NCI-H128 (cell line): ENCODE results near the gene ARHGAP24.
"Not testable (repeated sequence)": the region's sequence is repeated elsewhere in the genome, so short reads cannot be mapped to it uniquely, and the experiment has no call there.

Source experiments
- DNase-seq: peaks from one replicate; lab custom pipeline; 2025; ENCODE audit not compliant: unreplicated experiment; lab: John Stamatoyannopoulos, UW

ARHGAP24 gene

GRCh38 chr4:85515701-85516100, 40.8 kb downstream of the ARHGAP24 start:
- no peak for DNase-seq

- DNase-seq: not testable (repeated sequence)
Measured at GRCh38 chr4:85518526-85518925, 43.6 kb downstream of the ARHGAP24 start.

GRCh38 chr4:85520765-85521749, 46.1 kb downstream of the ARHGAP24 start:
- no peak for DNase-seq

- no peak for DNase-seq
Measured at GRCh38 chr4:85522277-85522676, 47.3 kb downstream of the ARHGAP24 start.

GRCh38 chr4:85522836-85523235, 47.9 kb downstream of the ARHGAP24 start:
- DNase-seq: no peak

GRCh38 chr4:85527815-85528214, 52.9 kb downstream of the ARHGAP24 start:
- DNase-seq: no peak

DNA sequence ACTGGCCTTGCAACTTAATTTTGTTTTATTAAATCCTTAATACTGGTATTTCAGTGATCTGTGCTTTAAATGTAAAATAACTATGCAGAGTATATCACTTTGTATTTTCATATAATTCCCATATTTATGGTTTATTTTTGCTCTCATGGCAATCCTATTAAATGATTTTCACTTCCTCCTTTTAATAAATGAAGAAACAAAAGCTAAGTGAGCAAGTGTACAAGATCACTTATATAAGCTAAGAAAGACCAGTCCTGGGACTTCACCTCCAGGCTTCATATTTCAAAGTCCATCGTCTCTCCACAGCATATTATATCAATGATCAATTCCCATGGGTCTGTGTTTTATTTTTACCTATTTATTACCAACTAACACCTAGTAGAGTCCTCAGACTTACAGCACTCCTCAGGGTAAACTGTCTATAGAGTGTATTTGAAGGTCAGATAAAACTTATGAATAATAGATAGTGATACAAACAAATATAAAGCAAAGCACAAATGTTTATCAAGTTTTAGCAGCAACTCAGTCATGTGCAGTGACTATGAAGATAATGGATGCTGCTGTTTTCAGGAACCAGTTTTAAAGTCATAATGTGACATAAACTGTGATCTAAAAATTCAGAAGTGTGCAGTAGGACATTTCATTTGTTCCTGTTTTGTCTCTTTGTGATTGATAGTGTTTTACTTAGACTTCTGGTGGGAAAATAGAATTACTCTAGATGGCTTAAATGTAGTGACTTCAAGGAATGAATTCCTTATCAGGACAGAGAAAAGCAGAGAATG, 56.8 kb downstream of the ARHGAP24 start:
- no peak for DNase-seq

GRCh38 chr4:85534120-85534519, 59.2 kb downstream of the ARHGAP24 start:
- no peak for DNase-seq

- no peak for DNase-seq
Measured at GRCh38 chr4:85543832-85544231, 68.9 kb downstream of the ARHGAP24 start.

DNA sequence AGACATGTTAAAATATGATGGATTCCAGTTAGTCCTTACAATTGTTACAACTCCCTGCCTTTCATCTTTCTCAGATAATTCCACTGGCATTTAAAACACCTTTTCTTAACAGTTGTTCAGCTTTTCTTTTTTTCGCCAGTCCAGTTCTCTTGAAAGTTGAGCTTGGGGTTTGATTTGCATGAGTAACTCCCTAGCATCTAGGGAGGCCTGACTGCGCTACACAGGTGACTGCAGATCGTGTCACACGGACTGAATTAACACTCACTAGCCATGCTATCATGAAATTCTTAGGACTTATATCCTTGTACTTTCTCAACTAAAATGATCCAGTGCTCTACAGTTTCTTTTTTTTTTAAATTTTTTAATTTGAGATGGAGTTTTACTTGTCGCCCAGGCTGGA, 69.8 kb downstream of the ARHGAP24 start:
- DNase-seq: no peak

DNA sequence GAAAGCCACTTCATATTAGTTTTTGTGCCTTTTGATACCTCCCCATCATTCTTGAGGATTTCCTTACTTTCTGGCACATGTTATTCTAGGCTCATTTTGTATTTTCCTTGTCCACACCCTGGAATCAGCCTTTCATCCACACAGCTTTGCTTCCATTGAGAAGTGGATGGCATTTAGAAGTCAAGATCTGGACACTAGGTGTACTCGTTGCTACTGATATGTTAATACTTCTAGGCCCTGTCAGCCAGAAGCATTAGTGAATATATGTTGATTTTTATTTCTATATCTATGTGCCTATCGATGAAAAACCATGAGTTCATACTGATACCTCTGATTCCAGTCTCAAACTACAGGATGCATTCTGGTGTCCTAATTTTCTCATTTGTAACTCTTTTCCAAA, 73.2 kb downstream of the ARHGAP24 start:
- DNase-seq: no peak

DNA sequence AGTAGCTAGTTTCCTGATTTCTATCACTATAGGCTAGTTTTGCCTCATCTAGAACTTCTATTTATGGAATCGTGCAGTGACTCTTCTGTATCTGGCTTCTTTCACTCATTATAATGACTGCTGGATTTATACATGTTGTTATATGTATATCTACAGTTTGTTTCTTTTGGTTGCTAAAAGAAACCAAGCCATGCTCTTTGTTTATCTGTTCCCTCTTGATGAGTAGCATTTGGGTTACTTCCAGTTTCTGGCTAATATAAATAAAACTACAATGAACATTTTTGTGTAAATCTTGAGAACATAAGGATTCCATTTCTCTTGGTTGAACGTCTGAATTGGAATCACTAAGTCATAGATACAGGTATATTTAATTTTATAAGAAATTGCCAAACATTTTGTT, 73.9 kb downstream of the ARHGAP24 start:
- DNase-seq: no peak

DNA sequence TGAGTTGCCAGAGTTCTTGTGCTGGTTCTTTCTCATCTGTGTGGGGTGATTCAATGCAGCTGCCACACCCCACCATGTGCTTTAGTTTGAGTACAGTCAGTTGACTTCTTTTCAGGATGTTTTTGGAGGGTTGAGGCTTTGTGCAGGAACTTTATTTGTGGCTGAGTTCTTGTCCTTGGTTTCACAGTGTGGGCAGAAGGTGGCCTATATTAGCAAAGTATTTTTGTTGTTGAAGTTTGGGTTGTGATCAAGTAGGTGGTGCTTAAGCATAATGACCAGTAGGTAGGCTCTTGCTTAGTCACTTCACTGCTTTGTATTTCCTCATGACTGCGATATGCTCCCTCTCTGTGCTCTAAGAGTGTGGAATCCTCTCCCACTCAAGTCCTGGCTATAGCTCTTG, 80.3 kb downstream of the ARHGAP24 start:
- DNase-seq: no peak

DNA sequence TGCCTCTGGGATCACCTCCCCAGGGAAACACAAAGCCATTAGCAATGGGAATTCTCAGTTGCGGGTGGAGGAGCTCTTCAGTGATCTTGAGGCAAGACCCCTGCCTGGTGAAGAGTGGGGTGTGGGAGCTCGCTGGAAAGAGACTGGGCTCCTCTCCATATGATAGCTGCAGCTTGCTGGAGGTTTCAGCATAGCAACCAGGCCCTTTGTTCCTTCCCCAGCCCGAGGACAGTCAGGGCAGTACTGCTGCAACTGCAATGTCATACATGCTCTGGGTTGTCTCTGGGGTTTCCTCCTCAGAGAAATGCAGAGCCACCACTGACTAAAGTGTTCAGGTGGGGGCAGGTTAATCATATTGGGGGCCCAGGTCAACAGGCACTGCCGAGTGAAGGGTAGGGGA, 81.3 kb downstream of the ARHGAP24 start:
- no peak for DNase-seq

GRCh38 chr4:85557016-85557901, 82.3 kb downstream of the ARHGAP24 start:
- no peak for DNase-seq

- no peak for DNase-seq
Measured at GRCh38 chr4:85565761-85566480, 91.0 kb downstream of the ARHGAP24 start.

- DNase-seq: no peak
Measured at GRCh38 chr4:85569730-85570299, 94.9 kb downstream of the ARHGAP24 start.

GRCh38 chr4:85570388-85570787, 95.4 kb downstream of the ARHGAP24 start:
- no peak for DNase-seq

DNA sequence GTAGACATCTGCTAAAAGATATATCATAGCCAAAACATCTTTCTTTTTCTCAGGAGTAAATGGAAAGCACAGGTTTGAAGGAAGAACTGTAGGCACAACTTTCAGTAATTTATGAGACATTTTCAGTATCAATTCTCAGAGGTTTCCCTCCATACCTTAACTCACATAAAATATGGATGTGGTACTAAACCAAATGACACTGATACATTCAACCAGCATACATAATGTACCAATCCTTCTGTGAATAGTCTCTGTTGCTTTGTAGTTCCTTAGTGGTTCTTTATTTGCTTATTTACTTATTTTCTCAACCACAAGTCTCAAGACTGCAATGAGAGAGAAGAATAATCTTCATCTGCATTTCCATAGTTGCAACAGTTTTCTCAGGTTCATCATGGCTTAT, 96.1 kb downstream of the ARHGAP24 start:
- no peak for DNase-seq

DNA sequence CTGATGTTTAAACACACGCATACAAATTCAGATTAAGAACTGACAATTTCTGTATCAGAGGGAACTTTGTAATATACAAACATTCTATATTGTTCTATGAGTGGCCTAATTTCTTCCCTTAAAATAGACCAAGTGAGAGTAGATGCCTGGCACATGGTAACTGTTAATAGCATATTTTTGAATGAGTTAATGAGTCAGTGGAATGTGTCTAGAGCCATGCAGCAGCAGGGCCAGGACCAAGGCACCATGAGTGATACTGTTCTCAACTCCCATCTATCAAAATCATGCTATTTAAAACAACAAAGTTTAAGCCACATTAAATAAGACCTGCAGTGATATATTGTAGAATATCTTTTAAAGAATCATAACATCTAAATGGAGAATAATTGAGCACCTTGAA, 98.3 kb downstream of the ARHGAP24 start:
- no peak for DNase-seq
